ENCODE results near the gene CPT2. TPM values are rescaled to one million over a fixed set of nuclear protein-coding genes. Genes with fewer than 3 reads are reported as not detected.

The CPT2 gene
- 10 to 100 TPM; 23.4 to 33.9 (median 27.5) TPM for total RNA-seq

DNA sequence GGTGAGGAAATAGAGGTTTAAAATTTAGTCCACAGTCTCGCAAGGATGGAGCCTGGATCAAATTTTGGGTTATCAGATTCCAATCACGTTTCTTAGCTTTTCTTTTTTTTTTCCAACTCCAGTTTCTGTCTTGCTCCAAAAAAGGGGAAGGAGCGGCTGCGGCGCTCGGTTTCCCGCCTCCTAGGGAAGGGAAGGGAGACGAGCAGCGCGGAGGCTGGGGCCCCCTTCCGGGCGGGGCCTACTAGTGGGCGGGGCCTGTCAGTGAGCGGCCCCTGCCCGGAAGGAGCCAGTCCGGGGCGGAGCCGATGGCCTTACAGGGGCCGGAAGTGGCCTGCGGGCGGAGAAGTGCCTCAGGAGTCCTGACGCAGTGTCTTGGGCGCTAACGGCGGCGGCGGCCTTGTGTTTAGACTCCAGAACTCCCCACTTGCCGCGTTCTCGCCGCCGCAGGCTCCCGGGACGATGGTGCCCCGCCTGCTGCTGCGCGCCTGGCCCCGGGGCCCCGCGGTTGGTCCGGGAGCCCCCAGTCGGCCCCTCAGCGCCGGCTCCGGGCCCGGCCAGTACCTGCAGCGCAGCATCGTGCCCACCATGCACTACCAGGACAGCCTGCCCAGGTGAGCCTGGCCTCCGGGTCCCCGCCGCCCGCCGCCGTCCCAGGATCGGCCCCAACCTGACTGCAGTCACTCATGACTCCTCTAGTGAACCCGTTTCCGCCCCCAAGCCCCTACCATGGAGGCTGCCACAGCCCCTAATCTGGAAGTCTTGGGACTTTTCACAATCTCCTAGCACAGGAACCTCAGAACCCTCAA is at the start of gene CPT2:
TSS of gene CPT2 (plus strand) at position 340 of the 806 bp plus-strand sequence. CDS start at position 460, 120 bp downstream.
- intact Hi-C loops (cut with DNase I): no loop called here
- Histone ChIP-seq H3K27ac (peak within 1 kb of the TSS; percentile 82 to 97 (median 93)), H3K4me3 (replicated peaks in 1 of 3) (peak within 1 kb of the TSS; percentile 36 to 97 (median 83)), H3K36me3 (peaks cover 0 to 6% of the 10 kb centered on the region in 2 donors), H3K4me1 (peaks cover 22% of the 10 kb centered on the region in 2 donors), H3K9me3 (no peaks in the 10 kb centered on the region), H3K27me3 (no peaks in the 10 kb centered on the region)
- 0 to 1% methylated on average over 24 to 44 of the region's 57 CpGs for WGBS, 2 donors
- DNase-seq: peak; percentile 93 to 94
- TF ChIP-seq, protein P1, sequence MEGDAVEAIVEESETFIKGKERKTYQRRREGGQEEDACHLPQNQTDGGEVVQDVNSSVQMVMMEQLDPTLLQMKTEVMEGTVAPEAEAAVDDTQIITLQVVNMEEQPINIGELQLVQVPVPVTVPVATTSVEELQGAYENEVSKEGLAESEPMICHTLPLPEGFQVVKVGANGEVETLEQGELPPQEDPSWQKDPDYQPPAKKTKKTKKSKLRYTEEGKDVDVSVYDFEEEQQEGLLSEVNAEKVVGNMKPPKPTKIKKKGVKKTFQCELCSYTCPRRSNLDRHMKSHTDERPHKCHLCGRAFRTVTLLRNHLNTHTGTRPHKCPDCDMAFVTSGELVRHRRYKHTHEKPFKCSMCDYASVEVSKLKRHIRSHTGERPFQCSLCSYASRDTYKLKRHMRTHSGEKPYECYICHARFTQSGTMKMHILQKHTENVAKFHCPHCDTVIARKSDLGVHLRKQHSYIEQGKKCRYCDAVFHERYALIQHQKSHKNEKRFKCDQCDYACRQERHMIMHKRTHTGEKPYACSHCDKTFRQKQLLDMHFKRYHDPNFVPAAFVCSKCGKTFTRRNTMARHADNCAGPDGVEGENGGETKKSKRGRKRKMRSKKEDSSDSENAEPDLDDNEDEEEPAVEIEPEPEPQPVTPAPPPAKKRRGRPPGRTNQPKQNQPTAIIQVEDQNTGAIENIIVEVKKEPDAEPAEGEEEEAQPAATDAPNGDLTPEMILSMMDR (IDR thresholded peaks at IDR 0.05): peak in 3 of 6 experiments; percentile 7 to 16 (median 16)
- peak; percentile 85 to 96 for TF ChIP-seq POLR2A (IDR thresholded peaks at IDR 0.05)

DNA sequence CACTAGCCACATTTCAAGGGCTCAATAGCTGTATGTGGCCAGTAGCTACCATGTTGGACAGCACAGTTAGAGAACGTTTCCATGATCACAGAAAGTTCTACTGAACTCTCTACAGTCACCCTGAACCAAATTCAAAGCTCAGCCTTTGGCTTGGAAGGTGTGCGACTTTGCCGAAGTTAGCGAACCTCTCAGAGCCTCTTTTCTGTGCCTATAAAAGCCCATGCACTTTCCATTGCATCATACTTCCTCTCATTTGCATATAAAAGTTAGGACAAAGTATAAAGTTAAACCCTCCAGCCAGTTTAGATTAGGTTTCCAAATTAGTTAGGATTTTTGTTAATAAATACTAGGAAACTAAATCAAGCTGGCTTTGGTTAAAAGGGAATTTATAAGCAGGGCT is 49.5 kb upstream of the CPT2 start:
- no peaks in the 10 kb centered on the region for H3K27me3 ChIP-seq
- no peaks in the 10 kb centered on the region for H3K4me1 ChIP-seq
- 92 to 95% methylated on average over 4 of the region's 4 CpGs for WGBS, 2 donors
- intact Hi-C loops (cut with DNase I): no loop called here
- no peaks in the 10 kb centered on the region for H3K9me3 ChIP-seq
- H3K36me3 ChIP-seq: no peaks in the 10 kb centered on the region
- TF ChIP-seq, protein P1 (IDR thresholded peaks at IDR 0.05): no peak
- TF ChIP-seq POLR2A (IDR thresholded peaks at IDR 0.05): no peak
- H3K27ac ChIP-seq: no peak overlapping the region
- H3K4me3 ChIP-seq (replicated peaks in 1 of 3): no peak overlapping the region
- DNase-seq: no peak

DNA sequence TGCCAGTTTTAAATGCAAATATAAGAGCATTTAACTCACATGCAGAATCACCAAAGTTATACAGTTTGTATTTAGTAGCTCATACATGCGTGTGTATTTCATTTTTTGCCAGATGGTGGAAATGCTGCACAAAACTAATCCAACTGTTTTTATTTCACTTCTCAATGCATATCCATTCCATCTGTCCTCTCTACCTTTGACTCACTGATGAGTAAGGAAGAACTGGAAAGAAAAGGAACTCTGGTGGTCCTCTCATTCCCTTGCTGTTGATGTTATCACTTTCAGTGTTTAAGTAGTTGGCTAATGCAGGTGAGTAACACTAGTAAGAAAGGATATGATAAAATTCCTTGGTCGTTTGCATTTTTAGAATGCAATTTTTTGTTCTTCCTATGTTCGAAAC is 48.5 kb upstream of the CPT2 start:
- intact Hi-C loops (cut with DNase I): no loop called here
- Histone ChIP-seq H3K4me1 (no peaks in the 10 kb centered on the region), H3K36me3 (no peaks in the 10 kb centered on the region), H3K27me3 (no peaks in the 10 kb centered on the region), H3K9me3 (no peaks in the 10 kb centered on the region), H3K4me3 (replicated peaks in 1 of 3) (no peak overlapping the region), H3K27ac (no peak overlapping the region)
- 83 to 88% methylated on average over 3 of the region's 3 CpGs for WGBS, 2 donors
- no peak for TF ChIP-seq POLR2A (IDR thresholded peaks at IDR 0.05)
- TF ChIP-seq, protein P1 (IDR thresholded peaks at IDR 0.05): no peak
- no peak for DNase-seq

DNA sequence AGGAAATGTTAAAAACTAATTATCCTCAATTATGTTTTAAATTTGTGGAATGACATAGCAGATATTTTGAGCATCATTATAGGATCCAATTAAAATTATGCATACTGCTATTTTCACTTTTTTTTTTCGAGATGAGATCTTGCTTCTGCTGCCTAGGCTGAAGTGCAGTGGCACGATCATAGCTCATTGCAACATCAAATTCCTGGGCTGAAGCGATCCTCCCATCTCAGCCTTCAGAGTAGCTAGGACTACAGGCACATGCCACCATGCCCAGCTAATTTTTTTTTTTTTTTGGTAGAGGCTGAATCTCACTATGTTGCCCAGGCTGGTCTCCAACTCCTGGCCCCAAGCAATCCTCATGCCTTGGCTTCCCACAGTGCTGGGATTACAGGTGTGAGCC is 42.9 kb upstream of the CPT2 start:
- no peak overlapping the region for H3K4me3 ChIP-seq (replicated peaks in 1 of 3)
- WGBS, 2 donors: 89 to 92% methylated on average over 3 of the region's 3 CpGs
- TF ChIP-seq, protein P1 (IDR thresholded peaks at IDR 0.05): no peak
- TF ChIP-seq POLR2A (IDR thresholded peaks at IDR 0.05): no peak
- intact Hi-C loops (cut with DNase I): no loop called here
- no peaks in the 10 kb centered on the region for H3K36me3 ChIP-seq
- H3K27me3 ChIP-seq: no peaks in the 10 kb centered on the region
- DNase-seq: no peak
- no peaks in the 10 kb centered on the region for H3K4me1 ChIP-seq
- no peak overlapping the region for H3K27ac ChIP-seq
- no peaks in the 10 kb centered on the region for H3K9me3 ChIP-seq

DNA sequence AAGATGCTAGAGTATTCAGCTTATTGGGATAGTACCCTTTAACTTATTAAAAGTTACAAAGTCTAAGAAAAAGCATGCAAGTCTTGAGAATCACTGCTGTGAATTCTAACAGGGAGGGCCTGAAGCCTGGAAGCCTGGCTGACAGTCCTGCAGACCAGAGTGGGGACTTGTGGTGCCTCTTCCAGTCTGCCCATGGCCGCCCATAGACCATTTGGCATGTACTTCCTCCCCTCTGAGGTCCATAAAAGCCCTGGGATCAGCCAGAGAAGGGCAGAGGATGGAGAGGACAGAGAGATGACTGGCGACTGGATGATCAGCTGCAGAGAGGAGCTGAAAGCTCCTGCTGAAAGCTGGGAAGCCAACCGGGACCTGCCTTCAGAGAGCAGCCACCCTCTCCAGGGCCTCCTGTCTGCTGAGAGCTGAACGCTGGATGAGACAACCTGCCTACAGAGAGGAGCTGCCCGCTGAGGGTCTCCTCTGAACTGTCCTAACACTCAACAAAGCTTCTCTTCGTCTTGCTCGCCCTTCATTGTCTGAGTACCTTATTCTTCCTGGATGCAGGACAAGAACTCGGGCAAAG is 41.7 kb upstream of the CPT2 start:
- DNase-seq: no peak
- H3K4me1 ChIP-seq: no peaks in the 10 kb centered on the region
- H3K9me3 ChIP-seq: no peaks in the 10 kb centered on the region
- H3K27me3 ChIP-seq: no peaks in the 10 kb centered on the region
- H3K27ac ChIP-seq: no peak overlapping the region
- H3K36me3 ChIP-seq: no peaks in the 10 kb centered on the region
- intact Hi-C loops (cut with DNase I): no loop called here
- WGBS, 2 donors: 82% methylated on average over 8 of the region's 8 CpGs
- TF ChIP-seq, protein P1 (IDR thresholded peaks at IDR 0.05): no peak
- no peak for TF ChIP-seq POLR2A (IDR thresholded peaks at IDR 0.05)
- no peak overlapping the region for H3K4me3 ChIP-seq (replicated peaks in 1 of 3)
